Panc1 (cell line): ENCODE measurements around the gene CRTC1.

ENCODE experiments used
- CTCF ChIP-seq: fragments of 450-650 bp; IDR thresholded peaks from 2 replicates; pipeline ENCODE4 v1.5.1; 2017; ENCODE audit warnings: mild to moderate bottlenecking
- POLR2AphosphoS5 ChIP-seq: IDR thresholded peaks from 2 replicates; pipeline ENCODE4 v1.6.1; 2012; ENCODE audit warnings: mild to moderate bottlenecking, low read depth, low read length, moderate library complexity
- TF ChIP-seq, protein P1 (sequence below), 2 experiments: IDR thresholded peaks; 2 replicates each; pipeline ENCODE4 v1.6.1; 2011 to 2012; ENCODE audit warnings: low read depth in 2 of 2, control low read depth in 1 of 2, low read length in 1 of 2, mild to moderate bottlenecking in 1 of 2, moderate library complexity in 1 of 2; ENCODE audit not compliant: insufficient read depth in 1 of 2

- TF ChIP-seq CTCF (no peak), POLR2AphosphoS5 (no peak)
- TF ChIP-seq, protein P1, sequence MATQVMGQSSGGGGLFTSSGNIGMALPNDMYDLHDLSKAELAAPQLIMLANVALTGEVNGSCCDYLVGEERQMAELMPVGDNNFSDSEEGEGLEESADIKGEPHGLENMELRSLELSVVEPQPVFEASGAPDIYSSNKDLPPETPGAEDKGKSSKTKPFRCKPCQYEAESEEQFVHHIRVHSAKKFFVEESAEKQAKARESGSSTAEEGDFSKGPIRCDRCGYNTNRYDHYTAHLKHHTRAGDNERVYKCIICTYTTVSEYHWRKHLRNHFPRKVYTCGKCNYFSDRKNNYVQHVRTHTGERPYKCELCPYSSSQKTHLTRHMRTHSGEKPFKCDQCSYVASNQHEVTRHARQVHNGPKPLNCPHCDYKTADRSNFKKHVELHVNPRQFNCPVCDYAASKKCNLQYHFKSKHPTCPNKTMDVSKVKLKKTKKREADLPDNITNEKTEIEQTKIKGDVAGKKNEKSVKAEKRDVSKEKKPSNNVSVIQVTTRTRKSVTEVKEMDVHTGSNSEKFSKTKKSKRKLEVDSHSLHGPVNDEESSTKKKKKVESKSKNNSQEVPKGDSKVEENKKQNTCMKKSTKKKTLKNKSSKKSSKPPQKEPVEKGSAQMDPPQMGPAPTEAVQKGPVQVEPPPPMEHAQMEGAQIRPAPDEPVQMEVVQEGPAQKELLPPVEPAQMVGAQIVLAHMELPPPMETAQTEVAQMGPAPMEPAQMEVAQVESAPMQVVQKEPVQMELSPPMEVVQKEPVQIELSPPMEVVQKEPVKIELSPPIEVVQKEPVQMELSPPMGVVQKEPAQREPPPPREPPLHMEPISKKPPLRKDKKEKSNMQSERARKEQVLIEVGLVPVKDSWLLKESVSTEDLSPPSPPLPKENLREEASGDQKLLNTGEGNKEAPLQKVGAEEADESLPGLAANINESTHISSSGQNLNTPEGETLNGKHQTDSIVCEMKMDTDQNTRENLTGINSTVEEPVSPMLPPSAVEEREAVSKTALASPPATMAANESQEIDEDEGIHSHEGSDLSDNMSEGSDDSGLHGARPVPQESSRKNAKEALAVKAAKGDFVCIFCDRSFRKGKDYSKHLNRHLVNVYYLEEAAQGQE (IDR thresholded peaks at IDR 0.05; ENCODE audit: insufficient read depth in 1 of 2, low read depth in 2 of 2, low read length in 1 of 2): no peak
Measured at GRCh38 chr19:18742324-18742723, 58.8 kb downstream of the CRTC1 start.
